Fibroblast of lung (primary cell): Measurements from ENCODE around the gene ELP4. TPM values are rescaled to one million over a fixed set of nuclear protein-coding genes. Genes with fewer than 3 reads are reported as not detected.

ENCODE experiments used
- DNase-seq, 2 donors: peaks; one replicate each; pipeline versions ENCODE4 v3.0.0 to v3.0.0-alpha.2; 2010; ENCODE audit warnings: low read depth in 2 of 2
- H2AFZ ChIP-seq: 2 replicates; pipeline ENCODE4 v1.5.1; 2012; ENCODE audit warnings: low read length, control low read depth, inconsistent platforms
- H3K27ac ChIP-seq: 2 replicates; pipeline ENCODE4 v1.5.1; 2011; ENCODE audit warnings: low read length, control low read depth; ENCODE audit not compliant: insufficient read depth
- H3K27me3 ChIP-seq: 2 replicates; pipeline ENCODE4 v1.5.1; 2011; ENCODE audit warnings: mild to moderate bottlenecking, low read length; ENCODE audit not compliant: control insufficient read depth, insufficient read depth
- H3K36me3 ChIP-seq: 2 replicates; pipeline ENCODE4 v1.5.1; 2011; ENCODE audit warnings: low read length; ENCODE audit not compliant: control insufficient read depth, insufficient read depth
- H3K4me1 ChIP-seq: 2 replicates; pipeline ENCODE4 v1.5.1; 2011; ENCODE audit warnings: low read length; ENCODE audit not compliant: control insufficient read depth, insufficient read depth; ENCODE audit errors: extremely low read depth
- H3K4me2 ChIP-seq: 2 replicates; pipeline ENCODE4 v1.5.1; 2011; ENCODE audit warnings: low read length, control low read depth; ENCODE audit not compliant: insufficient read depth; ENCODE audit errors: extremely low read depth
- H3K4me3 ChIP-seq, 4 experiments: fragments of 200-600 bp in 1 of 4; sonication (generic) in 1 of 4; replicated peaks in 1 of 4; 2 replicates each; pipeline ENCODE4 v1.5.1; 2011 to 2016; ENCODE audit warnings: low read length in 4 of 4, low read depth in 3 of 4, mild to moderate bottlenecking in 3 of 4, control low read depth in 2 of 4, inconsistent platforms in 1 of 4, mixed read lengths in 1 of 4; ENCODE audit not compliant: insufficient read depth in 1 of 4; ENCODE audit errors: control extremely low read depth in 1 of 4
- H3K79me2 ChIP-seq: 2 replicates; pipeline ENCODE4 v1.5.1; 2012; ENCODE audit warnings: mild to moderate bottlenecking, low read length, inconsistent platforms; ENCODE audit not compliant: control insufficient read depth, insufficient read depth
- H3K9ac ChIP-seq: 2 replicates; pipeline ENCODE4 v1.5.1; 2011; ENCODE audit warnings: mild to moderate bottlenecking, low read length, control low read depth; ENCODE audit not compliant: insufficient read depth
- H3K9me3 ChIP-seq: 2 replicates; pipeline ENCODE4 v1.5.1; 2012; ENCODE audit warnings: low read depth, low read length; ENCODE audit not compliant: control insufficient read depth, insufficient read depth
- H4K20me1 ChIP-seq: 2 replicates; pipeline ENCODE4 v1.5.1; 2011; ENCODE audit warnings: low read length; ENCODE audit not compliant: control insufficient read depth, insufficient read depth; ENCODE audit errors: extremely low read depth
- EZH2 ChIP-seq: IDR thresholded peaks from 2 replicates; pipeline ENCODE4 v1.5.1; 2012; ENCODE audit warnings: low read length, control low read depth, mild to moderate bottlenecking; ENCODE audit errors: missing control alignments
- polyA plus RNA-seq, 2 donors: library from polyadenylated mRNA; depleted of rRNA in 1 of 2; stranded (reverse) in 1 of 2; unstranded in 1 of 2; fragments of >200 nt; gene quantifications; 2 replicates each; pipeline ENCODE4 v1.2.1, GENCODE V29; 2011 to 2012; ENCODE audit warnings: missing spikeins in 1 of 2
- total RNA-seq: library from RNA; depleted of rRNA; stranded (reverse); fragments of >200 nt; gene quantifications from 2 replicates; pipeline ENCODE4 v1.2.1, GENCODE V29; 2014
- TF ChIP-seq, protein P1 (sequence below), 2 donors: IDR thresholded peaks in 1 of 2; conservative IDR thresholded peaks in 1 of 2; 1 replicate in 1 of 2; 2 replicates in 1 of 2; pipeline ENCODE4 v1.5.1; 2011 to 2012; ENCODE audit warnings: low read length in 2 of 2, control low read depth in 1 of 2, inconsistent platforms in 1 of 2, low read depth in 1 of 2, mild to moderate bottlenecking in 1 of 2

The ELP4 gene
- total and polyA plus RNA-seq, 2 donors (not counting 1 experiment from before 2014, with no cell fraction given), result 11.7 to 13.1 TPM

DNA sequence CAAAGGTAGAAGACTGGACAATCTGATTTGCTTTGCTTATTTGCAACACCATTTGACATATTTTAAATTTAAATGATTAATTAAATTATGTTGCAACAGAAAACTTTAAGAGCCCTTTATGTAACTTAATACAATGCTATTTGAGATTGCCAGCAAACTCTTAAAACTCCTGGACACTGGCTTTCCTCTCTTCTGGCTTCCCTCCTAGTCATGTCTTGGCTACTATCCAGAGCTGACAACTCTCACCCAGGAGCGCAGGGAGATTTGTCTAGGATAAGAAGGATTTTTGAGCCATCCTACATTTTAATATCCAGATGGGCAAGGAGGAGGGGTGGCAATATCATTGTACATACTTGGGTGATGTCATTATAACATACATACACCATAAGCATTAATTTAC is 134.3 kb downstream of the ELP4 start:
- H2AFZ ChIP-seq, result no peak overlapping the region
- H3K9me3 ChIP-seq, result no peaks in the 10 kb centered on the region
- H3K27ac ChIP-seq, result no peak overlapping the region
- H4K20me1 ChIP-seq, result no peaks in the 10 kb centered on the region
- no peaks in the 10 kb centered on the region for H3K4me1 ChIP-seq
- H3K79me2 ChIP-seq, result no peaks in the 10 kb centered on the region
- DNase-seq, result peak; percentile 70 to 81
- H3K9ac ChIP-seq, result no peak overlapping the region
- H3K4me3 ChIP-seq, result no peak overlapping the region
- H3K27me3 ChIP-seq, result no peaks in the 10 kb centered on the region
- no peak for TF ChIP-seq EZH2
- TF ChIP-seq, protein P1, sequence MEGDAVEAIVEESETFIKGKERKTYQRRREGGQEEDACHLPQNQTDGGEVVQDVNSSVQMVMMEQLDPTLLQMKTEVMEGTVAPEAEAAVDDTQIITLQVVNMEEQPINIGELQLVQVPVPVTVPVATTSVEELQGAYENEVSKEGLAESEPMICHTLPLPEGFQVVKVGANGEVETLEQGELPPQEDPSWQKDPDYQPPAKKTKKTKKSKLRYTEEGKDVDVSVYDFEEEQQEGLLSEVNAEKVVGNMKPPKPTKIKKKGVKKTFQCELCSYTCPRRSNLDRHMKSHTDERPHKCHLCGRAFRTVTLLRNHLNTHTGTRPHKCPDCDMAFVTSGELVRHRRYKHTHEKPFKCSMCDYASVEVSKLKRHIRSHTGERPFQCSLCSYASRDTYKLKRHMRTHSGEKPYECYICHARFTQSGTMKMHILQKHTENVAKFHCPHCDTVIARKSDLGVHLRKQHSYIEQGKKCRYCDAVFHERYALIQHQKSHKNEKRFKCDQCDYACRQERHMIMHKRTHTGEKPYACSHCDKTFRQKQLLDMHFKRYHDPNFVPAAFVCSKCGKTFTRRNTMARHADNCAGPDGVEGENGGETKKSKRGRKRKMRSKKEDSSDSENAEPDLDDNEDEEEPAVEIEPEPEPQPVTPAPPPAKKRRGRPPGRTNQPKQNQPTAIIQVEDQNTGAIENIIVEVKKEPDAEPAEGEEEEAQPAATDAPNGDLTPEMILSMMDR (conservative IDR thresholded peaks at IDR 0.05 in 1 of 2, IDR thresholded peaks at IDR 0.05 in 1 of 2; ENCODE audit: low read depth in 1 of 2, low read length in 2 of 2), result no peak
- no peak overlapping the region for H3K4me2 ChIP-seq
- no peaks in the 10 kb centered on the region for H3K36me3 ChIP-seq

DNA sequence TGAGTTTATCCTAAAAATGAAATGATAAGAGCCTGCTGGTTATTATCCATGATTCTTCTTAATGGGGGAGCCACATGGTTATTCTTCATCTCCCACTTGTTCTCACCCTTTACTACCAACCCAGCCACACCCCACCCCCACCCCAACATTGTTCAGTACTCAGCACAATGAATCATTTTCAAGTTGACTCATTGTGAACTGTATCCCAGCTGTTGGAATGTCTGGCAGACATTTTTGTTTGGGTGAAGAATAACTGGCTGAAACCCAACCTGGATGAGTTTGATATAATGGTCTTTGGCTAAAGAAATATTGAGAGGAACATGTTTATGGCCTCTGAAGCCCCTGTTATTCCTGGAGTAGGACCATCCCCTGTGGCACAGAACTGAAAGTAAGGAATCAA is 136.2 kb downstream of the ELP4 start:
- Histone ChIP-seq H3K9ac (no peak overlapping the region), H3K4me3 (no peak overlapping the region), H2AFZ (no peak overlapping the region), H3K79me2 (no peaks in the 10 kb centered on the region), H3K36me3 (no peaks in the 10 kb centered on the region), H3K27me3 (no peaks in the 10 kb centered on the region), H3K4me1 (no peaks in the 10 kb centered on the region), H4K20me1 (no peaks in the 10 kb centered on the region), H3K27ac (no peak overlapping the region), H3K4me2 (no peak overlapping the region), H3K9me3 (no peaks in the 10 kb centered on the region)
- TF ChIP-seq, protein P1 (conservative IDR thresholded peaks at IDR 0.05 in 1 of 2, IDR thresholded peaks at IDR 0.05 in 1 of 2; ENCODE audit: low read depth in 1 of 2, low read length in 2 of 2), result no peak
- no peak for TF ChIP-seq EZH2
- DNase-seq, result peak; percentile 85 to 95

DNA sequence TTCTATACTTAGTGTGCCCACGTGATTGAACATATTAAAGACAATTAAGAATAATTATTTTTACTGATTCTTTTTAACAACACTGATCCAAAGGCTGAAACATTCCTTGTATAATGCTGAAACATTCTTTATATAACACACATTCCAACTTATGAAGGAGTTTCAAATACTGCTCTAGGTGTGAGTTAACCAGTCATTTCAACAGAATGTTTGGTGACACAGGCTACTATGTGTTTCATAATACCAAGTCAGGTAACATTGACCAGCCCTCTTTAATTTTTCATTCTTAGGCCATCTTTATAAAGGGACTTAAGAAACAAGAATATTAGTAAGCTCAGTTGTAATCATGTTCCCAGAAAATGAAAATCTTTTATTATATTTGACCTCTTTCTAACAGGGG is 136.6 kb downstream of the ELP4 start:
- Histone ChIP-seq H3K27me3 (no peaks in the 10 kb centered on the region), H3K9me3 (no peaks in the 10 kb centered on the region), H3K79me2 (no peaks in the 10 kb centered on the region), H2AFZ (no peak overlapping the region), H3K4me2 (no peak overlapping the region), H3K36me3 (no peaks in the 10 kb centered on the region), H4K20me1 (no peaks in the 10 kb centered on the region), H3K27ac (no peak overlapping the region), H3K4me1 (no peaks in the 10 kb centered on the region), H3K9ac (no peak overlapping the region), H3K4me3 (no peak overlapping the region)
- TF ChIP-seq, protein P1 (conservative IDR thresholded peaks at IDR 0.05 in 1 of 2, IDR thresholded peaks at IDR 0.05 in 1 of 2; ENCODE audit: low read depth in 1 of 2, low read length in 2 of 2), result no peak
- no peak for TF ChIP-seq EZH2
- DNase-seq, result peak in 1 of 2 donors; percentile 63
